Activated naive CD4-positive, alpha-beta T cell (primary cell): ENCODE data around the gene JAK3.

Experiments used
- DNase-seq, 4 experiments: peaks; one replicate each; lab custom pipeline; 2025; lab: John Stamatoyannopoulos, UW

JAK3 gene

GRCh38 chr19:17840019-17840418 is 7.8 kb downstream of the JAK3 start:
- no peak for DNase-seq

- DNase-seq: no peak
Observed at GRCh38 chr19:17837972-17838371, 9.8 kb downstream of the JAK3 start.

GRCh38 chr19:17836530-17836929 is 11.3 kb downstream of the JAK3 start:
- no peak for DNase-seq

GRCh38 chr19:17835182-17836006 is 12.4 kb downstream of the JAK3 start:
- DNase-seq: no peak

DNA sequence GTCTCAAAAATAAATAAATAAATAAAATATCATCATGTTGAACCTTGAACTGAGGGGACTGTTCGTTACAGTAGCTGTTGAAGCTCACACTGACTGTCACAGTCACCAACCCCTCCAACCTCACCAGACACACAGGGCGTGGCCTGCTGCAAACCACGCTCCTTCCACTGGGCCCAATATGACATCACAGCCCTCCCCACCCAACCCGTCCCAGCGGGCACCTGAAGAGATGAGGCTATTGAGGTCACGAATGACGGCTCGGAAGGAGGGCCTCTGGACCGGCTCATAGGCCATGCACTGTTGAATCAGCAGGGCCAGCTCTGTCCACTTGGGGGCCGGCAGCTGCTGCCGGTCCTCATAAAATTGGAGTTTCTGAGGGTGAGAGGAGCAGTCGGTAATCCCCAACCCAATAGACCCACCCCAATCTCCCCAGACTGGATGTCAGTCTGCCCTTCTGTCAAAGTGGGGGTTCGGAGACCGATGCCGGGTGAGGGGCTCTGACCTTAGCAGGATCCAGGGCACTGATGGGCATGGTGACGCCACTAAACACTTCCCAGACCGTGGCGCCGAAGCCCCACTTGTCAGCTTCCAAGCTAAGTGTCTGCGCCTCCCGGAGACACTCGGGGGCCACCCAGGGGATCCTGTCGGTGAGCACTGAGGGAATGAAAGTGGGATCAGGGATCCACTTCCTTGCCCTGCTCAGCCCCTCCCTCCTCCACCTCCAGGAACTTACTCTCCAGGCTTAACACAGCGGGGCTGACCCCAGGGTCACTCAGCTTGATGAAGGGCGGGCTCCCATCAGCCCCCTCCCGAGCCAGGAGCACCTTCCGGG is 13.2 kb downstream of the JAK3 start:
- no peak for DNase-seq

- DNase-seq: no peak
Observed at GRCh38 chr19:17832443-17833208, 15.2 kb downstream of the JAK3 start.

DNA sequence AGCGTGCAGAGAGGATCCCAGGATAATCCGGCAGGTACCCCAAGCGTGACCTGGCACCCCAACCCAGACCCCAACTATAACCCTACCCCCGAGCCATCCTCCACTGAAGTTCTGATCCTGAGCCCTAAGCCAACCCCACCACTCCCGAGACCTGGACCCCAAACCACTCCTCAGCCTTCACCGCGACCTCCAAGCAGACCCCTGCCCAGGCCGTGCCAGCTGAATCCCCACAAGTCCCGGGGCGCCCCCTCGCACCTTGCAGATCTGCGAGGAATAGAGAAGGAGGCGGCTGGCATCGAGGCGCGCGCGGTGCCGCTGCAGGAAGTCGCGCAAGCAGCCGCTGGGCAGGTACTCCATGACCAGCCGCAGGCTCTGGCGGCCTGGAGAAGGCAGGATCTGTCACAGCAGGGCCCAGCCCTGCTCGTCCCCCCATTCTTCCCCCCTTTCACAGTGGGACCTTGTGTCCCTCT is 16.3 kb downstream of the JAK3 start:
- DNase-seq: no peak

- peak in 2 of 4 experiments; percentile 29 to 31 for DNase-seq
Observed at GRCh38 chr19:17830567-17831418, 17.0 kb downstream of the JAK3 start.

- DNase-seq: no peak
Observed at GRCh38 chr19:17829855-17830566, 17.8 kb downstream of the JAK3 start.

GRCh38 chr19:17826508-17827056 is 21.2 kb downstream of the JAK3 start:
- no peak for DNase-seq

- DNase-seq: no peak
Observed at GRCh38 chr19:17824339-17824738, 23.4 kb downstream of the JAK3 start.

DNA sequence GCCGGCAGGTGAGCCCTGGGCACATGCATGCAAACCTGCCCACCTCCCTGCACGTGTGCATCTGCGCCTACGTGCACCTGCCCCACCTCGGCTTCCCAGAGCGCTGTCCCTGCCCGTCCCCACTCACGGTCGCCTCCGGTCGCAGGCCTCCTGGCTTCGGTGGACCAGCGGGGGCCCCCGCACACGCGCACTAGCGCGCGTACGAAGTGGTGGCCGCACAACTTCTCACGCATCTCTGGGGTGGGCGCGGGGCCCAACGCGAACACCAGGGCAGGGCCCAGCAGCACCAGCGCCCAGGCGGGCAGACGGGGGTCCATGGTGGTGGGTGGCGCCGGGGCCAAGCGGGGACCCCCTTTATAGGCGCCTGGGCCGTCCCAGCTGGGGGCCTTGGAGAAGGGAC is 26.6 kb downstream of the JAK3 start, which contains the start of gene INSL3:
TSS of gene INSL3 (minus strand) at position 330 of the 400 bp plus-strand sequence. CDS start at position 317, 13 bp downstream.
- DNase-seq: no peak

- DNase-seq: no peak
Observed at GRCh38 chr19:17817668-17818363, 30.0 kb downstream of the JAK3 start.

DNA sequence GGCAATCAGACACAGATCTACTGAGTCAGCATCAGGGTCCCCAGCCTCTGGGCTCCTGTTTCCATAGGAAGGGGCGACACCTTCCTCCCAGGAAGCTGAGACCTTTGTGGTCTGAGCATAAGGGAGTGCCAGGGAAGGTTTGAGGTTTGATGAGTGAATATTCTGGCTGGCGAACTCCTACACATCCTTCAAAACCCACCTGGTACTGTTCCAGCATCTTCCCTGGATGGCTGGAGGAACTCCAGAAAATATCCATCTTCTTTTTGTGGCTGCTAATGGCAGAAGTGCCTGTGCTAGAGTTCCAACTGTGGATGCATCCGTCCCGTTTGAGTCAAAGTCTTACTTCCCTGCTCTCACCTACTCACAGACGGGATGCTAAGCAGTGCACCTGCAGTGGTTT is 35.7 kb downstream of the JAK3 start:
- no peak for DNase-seq

DNA sequence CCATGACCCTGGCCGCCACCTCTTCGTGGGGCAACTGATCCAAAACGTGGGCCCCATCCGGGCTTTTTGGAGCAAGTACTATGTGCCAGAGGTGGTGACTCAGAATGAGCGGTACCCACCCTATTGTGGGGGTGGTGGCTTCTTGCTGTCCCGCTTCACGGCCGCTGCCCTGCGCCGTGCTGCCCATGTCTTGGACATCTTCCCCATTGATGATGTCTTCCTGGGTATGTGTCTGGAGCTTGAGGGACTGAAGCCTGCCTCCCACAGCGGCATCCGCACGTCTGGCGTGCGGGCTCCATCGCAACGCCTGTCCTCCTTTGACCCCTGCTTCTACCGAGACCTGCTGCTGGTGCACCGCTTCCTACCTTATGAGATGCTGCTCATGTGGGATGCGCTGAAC is 36.1 kb downstream of the JAK3 start:
- no peak for DNase-seq

- DNase-seq: no peak
Observed at GRCh38 chr19:17811103-17811502, 36.7 kb downstream of the JAK3 start.

GRCh38 chr19:17807731-17808316 is 40.0 kb downstream of the JAK3 start:
- peak in 1 of 4 experiments; percentile 21 for DNase-seq

GRCh38 chr19:17806945-17807344 is 40.8 kb downstream of the JAK3 start:
- no peak for DNase-seq

DNA sequence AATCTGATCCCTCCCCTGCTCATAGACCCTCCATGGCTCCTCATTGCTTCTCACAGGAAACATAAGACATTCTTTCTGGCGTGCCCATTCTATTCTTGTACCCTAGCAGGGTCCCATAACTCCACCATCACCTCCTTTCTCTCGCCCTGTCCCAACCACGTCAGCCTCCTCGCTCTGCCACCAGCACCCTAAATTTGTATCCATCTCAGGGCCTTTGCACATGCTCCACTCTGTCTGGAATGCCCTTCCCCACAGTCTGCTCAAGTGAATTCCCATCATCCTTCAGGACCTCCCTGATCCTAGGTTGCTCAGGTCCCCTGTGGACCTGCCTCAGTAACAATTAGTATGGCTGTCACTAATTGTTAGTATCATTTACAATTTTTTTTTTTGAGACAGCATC is 42.4 kb downstream of the JAK3 start:
- no peak for DNase-seq
